Measurements from ENCODE around the gene ALDH2.
"Not testable (repeated sequence)": the region's sequence is repeated elsewhere in the genome, so short reads cannot be mapped to it uniquely, and the experiment has no call there.

Gene ALDH2

GRCh38 chr12:111766608-111767361, at the start of gene ALDH2:
Gene ALDH2, plus strand, starts transcription at chr12:111766933. Its CDS starts 50 bp downstream, at chr12:111766983.
- peak; percentile 51 for DNase-seq

- DNase-seq: not testable (repeated sequence)
Measured at GRCh38 chr12:111719316-111719715, 47.4 kb upstream of the ALDH2 start.

- DNase-seq: no peak
Measured at GRCh38 chr12:111720457-111720856, 46.3 kb upstream of the ALDH2 start.

- DNase-seq: not testable (repeated sequence)
Measured at GRCh38 chr12:111723646-111724360, 42.9 kb upstream of the ALDH2 start.

- DNase-seq: no peak
Measured at GRCh38 chr12:111728795-111729194, 37.9 kb upstream of the ALDH2 start.

GRCh38 chr12:111730420-111730819, 36.3 kb upstream of the ALDH2 start:
- no peak for DNase-seq

GRCh38 chr12:111732786-111733185, 33.9 kb upstream of the ALDH2 start:
- DNase-seq: no peak

- no peak for DNase-seq
Measured at GRCh38 chr12:111733340-111733915, 33.3 kb upstream of the ALDH2 start.

- DNase-seq: not testable (repeated sequence)
Measured at GRCh38 chr12:111739524-111739923, 27.2 kb upstream of the ALDH2 start.

- peak; percentile 46 for DNase-seq
Measured at GRCh38 chr12:111741235-111741812, 25.4 kb upstream of the ALDH2 start.

- no peak for DNase-seq
Measured at GRCh38 chr12:111745211-111745610, 21.5 kb upstream of the ALDH2 start.

- DNase-seq: no peak
Measured at GRCh38 chr12:111747333-111747732, 19.4 kb upstream of the ALDH2 start.

- DNase-seq: no peak
Measured at GRCh38 chr12:111748151-111748672, 18.5 kb upstream of the ALDH2 start.

- no peak for DNase-seq
Measured at GRCh38 chr12:111748867-111749266, 17.9 kb upstream of the ALDH2 start.

GRCh38 chr12:111749391-111749790, 17.3 kb upstream of the ALDH2 start:
- DNase-seq: no peak

- no peak for DNase-seq
Measured at GRCh38 chr12:111753144-111753881, 13.4 kb upstream of the ALDH2 start.

- DNase-seq: no peak
Measured at GRCh38 chr12:111754671-111755070, 12.1 kb upstream of the ALDH2 start.

GRCh38 chr12:111756196-111756595, 10.5 kb upstream of the ALDH2 start:
- DNase-seq: no peak

GRCh38 chr12:111756681-111757080, 10.1 kb upstream of the ALDH2 start:
- DNase-seq: no peak

- no peak for DNase-seq
Measured at GRCh38 chr12:111757361-111758119, 9.2 kb upstream of the ALDH2 start.

- no peak for DNase-seq
Measured at GRCh38 chr12:111758120-111758561, 8.6 kb upstream of the ALDH2 start.

GRCh38 chr12:111759271-111759670, 7.5 kb upstream of the ALDH2 start:
- no peak for DNase-seq

All from DMS153 (cell line).